HEK293 (cell line): ENCODE measurements around the gene CTXN3.
A peak's percentile ranks its signal among the peaks of the same experiment; 100 is the strongest.

Experiments
- CTCF ChIA-PET: fragments of 350-600 bp; formaldehyde crosslinking; extraction: SDS; loops from one replicate; lab custom pipeline; 2021; ENCODE audit warnings: antibody characterized with exemption; lab: Yijun Ruan, JAX
- POLR2A ChIA-PET: fragments of 300-600 bp; formaldehyde crosslinking; extraction: SDS; loops from one replicate; lab custom pipeline; 2020; ENCODE audit warnings: antibody characterized with exemption, inconsistent platforms; lab: Yijun Ruan, JAX
- H3K27ac ChIP-seq: fragments of 200-500 bp; sonication (Bioruptor generic); 2 replicates; pipeline ENCODE4 v1.5.1; 2014; ENCODE audit warnings: low read depth, low read length, control low read depth, inconsistent platforms; ENCODE audit errors: extremely low read depth
- H3K36me3 ChIP-seq, 2 experiments: fragments of 200-500 bp in 1 of 2; sonication (Bioruptor generic) in 1 of 2; 1 replicate in 1 of 2; 2 replicates in 1 of 2; pipeline ENCODE4 v1.5.1; 2014 to 2017; ENCODE audit warnings: inconsistent platforms in 2 of 2, low read length in 2 of 2; ENCODE audit not compliant: control insufficient read depth in 2 of 2, insufficient read depth in 1 of 2
- H3K4me1 ChIP-seq: fragments of 200-500 bp; sonication (Bioruptor generic); 2 replicates; pipeline ENCODE4 v1.5.1; 2014; ENCODE audit warnings: mild to moderate bottlenecking, low read length, inconsistent platforms; ENCODE audit not compliant: control insufficient read depth, insufficient read depth
- H3K4me3 ChIP-seq: 2 replicates; pipeline ENCODE4 v1.5.1; 2011; ENCODE audit warnings: low read depth, mild to moderate bottlenecking, control low read depth, low read length, moderate library complexity
- H3K9me3 ChIP-seq: fragments of 200-500 bp; sonication (Bioruptor generic); 2 replicates; pipeline ENCODE4 v1.5.1; 2014; ENCODE audit warnings: low read depth, low read length, inconsistent platforms; ENCODE audit not compliant: control insufficient read depth, insufficient read depth
- EGR2 ChIP-seq: fragments of 450-650 bp; formaldehyde crosslinking; IDR thresholded peaks from 2 replicates; pipeline ENCODE4 v1.5.1; 2016; ENCODE audit warnings: low read depth, missing biosample characterization, missing genetic modification characterization
- HIC1 ChIP-seq: fragments of 450-650 bp; formaldehyde crosslinking; IDR thresholded peaks from 2 replicates; pipeline ENCODE4 v1.5.1; 2016; ENCODE audit warnings: missing biosample characterization, missing genetic modification characterization
- KLF1 ChIP-seq: fragments of 450-650 bp; formaldehyde crosslinking; IDR thresholded peaks from 2 replicates; pipeline ENCODE4 v1.5.1; 2016; ENCODE audit warnings: missing biosample characterization, missing genetic modification characterization
- OVOL3 ChIP-seq: fragments of 450-650 bp; formaldehyde crosslinking; IDR thresholded peaks from 2 replicates; pipeline ENCODE4 v1.5.1; 2016; ENCODE audit warnings: missing biosample characterization, missing genetic modification characterization
- REST ChIP-seq: fragments of 450-650 bp; formaldehyde crosslinking; IDR thresholded peaks from 2 replicates; pipeline ENCODE4 v1.5.1; 2016; ENCODE audit warnings: missing biosample characterization, missing genetic modification characterization
- TRIM28 ChIP-seq: IDR thresholded peaks from 2 replicates; pipeline ENCODE4 v1.6.1; 2011; ENCODE audit warnings: low read length, control low read depth, borderline replicate concordance
- ZBTB10 ChIP-seq: fragments of 450-650 bp; formaldehyde crosslinking; IDR thresholded peaks from 2 replicates; pipeline ENCODE4 v1.5.1; 2016; ENCODE audit warnings: missing biosample characterization, missing genetic modification characterization
- ZFHX2 ChIP-seq: fragments of 450-650 bp; formaldehyde crosslinking; conservative IDR thresholded peaks from 2 replicates; pipeline ENCODE4 v1.5.1; 2016; ENCODE audit warnings: missing biosample characterization, missing genetic modification characterization
- ZNF138 ChIP-seq: fragments of 450-650 bp; formaldehyde crosslinking; IDR thresholded peaks from 2 replicates; pipeline ENCODE4 v1.5.1; 2016; ENCODE audit warnings: missing biosample characterization, missing genetic modification characterization, borderline replicate concordance
- ZNF140 ChIP-seq: fragments of 450-650 bp; formaldehyde crosslinking; IDR thresholded peaks from 2 replicates; pipeline ENCODE4 v1.5.1; 2016; ENCODE audit warnings: missing biosample characterization, missing genetic modification characterization
- ZNF221 ChIP-seq: fragments of 450-650 bp; formaldehyde crosslinking; IDR thresholded peaks from 2 replicates; pipeline ENCODE4 v1.5.1; 2017; ENCODE audit warnings: missing biosample characterization, missing genetic modification characterization, borderline replicate concordance
- ZNF280C ChIP-seq: fragments of 450-650 bp; formaldehyde crosslinking; IDR thresholded peaks from 2 replicates; pipeline ENCODE4 v1.5.1; 2016; ENCODE audit warnings: missing biosample characterization, missing genetic modification characterization
- ZNF302 ChIP-seq: fragments of 450-650 bp; formaldehyde crosslinking; IDR thresholded peaks from 2 replicates; pipeline ENCODE4 v1.5.1; 2016; ENCODE audit warnings: missing biosample characterization, missing genetic modification characterization, low read depth
- ZNF37A ChIP-seq: fragments of 450-650 bp; IDR thresholded peaks from 2 replicates; pipeline ENCODE4 v1.5.1; 2018; ENCODE audit warnings: missing biosample characterization, missing genetic modification characterization
- ZNF510 ChIP-seq: fragments of 450-650 bp; formaldehyde crosslinking; IDR thresholded peaks from 2 replicates; pipeline ENCODE4 v1.5.1; 2018; ENCODE audit warnings: mild to moderate bottlenecking, missing genetic modification characterization, missing biosample characterization; ENCODE audit not compliant: insufficient replicate concordance
- ZNF561 ChIP-seq: fragments of 450-650 bp; IDR thresholded peaks from 2 replicates; pipeline ENCODE4 v1.5.1; 2018; ENCODE audit warnings: missing biosample characterization, missing genetic modification characterization, borderline replicate concordance
- ZNF660 ChIP-seq: fragments of 450-650 bp; IDR thresholded peaks from 2 replicates; pipeline ENCODE4 v1.5.1; 2018; ENCODE audit warnings: missing biosample characterization, mild to moderate bottlenecking, missing genetic modification characterization
- ZNF837 ChIP-seq: fragments of 450-650 bp; formaldehyde crosslinking; IDR thresholded peaks from 2 replicates; pipeline ENCODE4 v1.5.1; 2016; ENCODE audit warnings: missing biosample characterization, missing genetic modification characterization

The CTXN3 gene

GRCh38 chr5:127652952-127653611 lies 4.2 kb downstream of the CTXN3 start:
- TF ChIP-seq KLF1 (tag by site-specific recombination) (no peak), ZNF221 (tag by site-specific recombination) (no peak), ZNF561 (no peak), ZNF37A (tag by site-specific recombination) (no peak), ZNF660 (no peak), ZNF138 (tag by site-specific recombination) (no peak), TRIM28 (no peak), OVOL3 (no peak), HIC1 (tag by site-specific recombination) (no peak), ZNF280C (no peak), ZNF510 (tag by site-specific recombination) (no peak), EGR2 (tag by site-specific recombination) (no peak), ZNF140 (no peak), ZFHX2 (tag by site-specific recombination) (no peak), ZNF302 (tag by site-specific recombination) (no peak), ZBTB10 (tag by site-specific recombination) (no peak), ZNF837 (tag by site-specific recombination) (no peak)
- H3K4me1 ChIP-seq = peaks cover 14% of the 10 kb centered on the region
- ChIA-PET CTCF (interaction anchor here (0.5 kb wide), 1 partner anchor 788 kb away, joined by 3 read pairs; no protein-coding TSS in a partner anchor), POLR2A (no interaction called here)
- no peaks in the 10 kb centered on the region for H3K36me3 ChIP-seq
- H3K9me3 ChIP-seq = no peaks in the 10 kb centered on the region
- no peak overlapping the region for H3K27ac ChIP-seq
- no peak overlapping the region for H3K4me3 ChIP-seq

GRCh38 chr5:127656825-127657224 lies 7.9 kb downstream of the CTXN3 start:
- Histone ChIP-seq H3K27ac (no peak overlapping the region), H3K4me3 (no peak overlapping the region), H3K36me3 (no peaks in the 10 kb centered on the region), H3K9me3 (no peaks in the 10 kb centered on the region), H3K4me1 (peaks cover 7% of the 10 kb centered on the region; the same call in 1 of the 2 replicates)
- CTCF ChIA-PET = interaction anchor here (1.1 to 1.2 kb wide), 2 partner anchors 67 to 93 kb away, joined by 4 read pairs; no protein-coding TSS in a partner anchor
- POLR2A ChIA-PET = no interaction called here
- TF ChIP-seq ZNF221 (tag by site-specific recombination) = no peak
- TF ChIP-seq REST (tag by site-specific recombination) = 0 out of 2 replicates have a peak, but pooled peaks have one; percentile 27
